Cerebellar cortex (tissue), 1 donor: ENCODE results near the gene USP37.

ENCODE experiments used
- DNase-seq: peaks from one replicate; pipeline ENCODE4 v3.0.0-alpha.2; 2015; ENCODE audit warnings: low spot score

The USP37 gene

GRCh38 chr2:218401890-218402289, 166.3 kb downstream of the USP37 start:
- DNase-seq: no peak

- DNase-seq: peak; percentile 33
These were observed 166.9 kb downstream of the USP37 start for GRCh38 chr2:218400930-218401881.
